LNCAP (cell line): ENCODE results near the gene SRSF8.

ENCODE experiments used
- CTCF ChIP-seq: fragments of 450-650 bp; IDR thresholded peaks from 2 replicates; pipeline ENCODE4 v1.5.1; 2017; ENCODE audit warnings: mild to moderate bottlenecking

SRSF8 gene

GRCh38 chr11:95085117-95085816 is 18.5 kb downstream of the SRSF8 start:
- no peak for TF ChIP-seq CTCF

DNA sequence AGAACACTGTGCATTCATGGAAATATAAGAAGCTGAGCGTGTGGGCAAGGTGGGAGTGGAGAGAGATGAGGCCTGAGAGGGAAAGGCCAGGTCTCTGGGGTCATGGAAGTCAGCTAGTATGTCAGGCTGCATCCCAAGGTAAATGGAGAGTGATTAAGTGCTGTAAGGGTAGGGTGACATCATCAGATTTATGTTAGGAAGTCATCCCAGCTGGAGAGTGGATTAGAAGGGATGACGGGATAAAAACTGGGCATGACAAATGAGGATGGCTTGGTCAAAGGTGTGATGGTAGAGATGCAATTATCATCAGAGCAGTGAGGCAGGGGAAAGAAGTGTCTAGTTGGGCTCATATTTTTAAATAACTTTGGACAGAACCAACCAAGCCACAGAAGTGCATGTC is 19.4 kb downstream of the SRSF8 start:
- no peak for TF ChIP-seq CTCF

GRCh38 chr11:95086836-95087570 is 20.3 kb downstream of the SRSF8 start:
- no peak for TF ChIP-seq CTCF

- TF ChIP-seq CTCF: no peak
These were observed 22.4 kb downstream of the SRSF8 start for GRCh38 chr11:95088946-95089619.

DNA sequence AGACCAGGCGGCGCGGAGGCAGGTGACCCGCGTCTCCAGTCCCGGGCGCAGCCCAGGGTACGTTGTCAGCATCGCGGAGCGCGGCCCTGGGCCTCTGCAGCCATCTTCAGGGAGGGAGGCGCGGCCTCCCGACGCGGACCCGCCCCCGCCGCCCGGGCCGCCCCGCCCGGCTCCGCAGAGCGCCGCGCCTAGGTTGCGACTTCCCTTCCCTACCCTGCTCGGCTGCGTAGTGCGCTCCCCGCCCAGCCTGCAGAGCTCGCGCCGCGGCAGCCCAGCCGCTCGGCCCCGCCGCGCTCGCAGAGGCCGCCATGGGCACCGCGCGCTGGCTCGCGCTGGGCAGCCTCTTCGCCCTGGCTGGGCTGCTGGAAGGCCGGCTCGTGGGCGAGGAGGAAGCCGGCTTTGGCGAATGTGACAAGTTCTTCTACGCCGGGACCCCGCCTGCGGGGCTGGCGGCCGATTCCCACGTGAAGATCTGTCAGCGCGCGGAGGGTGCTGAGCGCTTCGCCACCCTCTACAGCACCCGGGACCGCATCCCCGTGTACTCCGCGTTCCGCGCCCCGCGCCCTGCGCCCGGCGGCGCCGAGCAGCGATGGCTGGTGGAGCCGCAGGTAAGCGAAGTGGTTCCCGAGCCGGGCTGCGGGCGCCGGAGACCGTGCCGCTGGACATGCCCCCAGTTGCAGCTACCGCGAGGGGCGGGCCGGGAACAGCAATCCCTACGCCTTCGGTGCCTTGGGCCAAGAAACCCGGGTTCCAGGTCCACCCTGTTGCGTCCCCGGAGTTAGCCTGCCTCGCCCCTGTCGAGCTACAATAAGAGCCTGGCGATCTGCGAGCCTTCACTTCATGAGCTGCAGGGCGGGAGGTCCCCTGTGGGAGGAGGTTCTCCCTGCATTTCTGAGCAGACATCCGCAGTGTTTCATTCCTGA is 23.2 kb downstream of the SRSF8 start, which contains the start of gene ENDOD1:
TSS of gene ENDOD1 (plus strand) at position 227 of the 923 bp plus-strand sequence. CDS start at position 309, 82 bp downstream.
- TF ChIP-seq CTCF: no peak

DNA sequence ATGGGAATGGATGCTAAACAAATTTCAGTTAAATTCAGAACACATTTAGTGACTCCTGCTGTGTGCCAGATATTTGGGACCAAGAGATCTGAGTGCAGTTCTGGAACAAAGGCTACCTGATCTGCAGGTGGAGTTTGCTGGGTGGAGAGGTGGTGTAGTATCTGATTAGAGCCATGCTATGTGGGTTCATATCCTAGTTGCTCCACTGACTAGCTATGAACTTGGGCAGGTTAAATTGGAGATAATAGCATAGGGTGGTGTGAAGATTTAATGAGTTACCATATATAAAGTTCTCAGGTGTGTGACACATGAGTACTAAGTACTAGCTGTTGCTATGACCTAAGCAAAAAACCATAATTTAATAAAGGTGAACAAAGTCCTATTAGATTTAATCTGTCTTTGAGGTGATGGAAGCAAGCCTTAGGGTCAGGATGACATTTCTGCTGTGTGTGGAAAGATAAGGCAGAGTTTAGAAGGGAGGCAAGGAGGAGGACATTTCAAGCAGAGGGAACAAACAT is 25.0 kb downstream of the SRSF8 start:
- TF ChIP-seq CTCF: no peak
